Trophoblast cell (in vitro differentiated cells and primary cell): ENCODE results near the gene RNF114.
A peak's percentile ranks its signal among the peaks of the same experiment; 100 is the strongest.

Experiments used
- DNase-seq, 2 donors: peaks; one replicate each; pipeline ENCODE4 v3.0.0-alpha.2; 2016
- H2AFZ ChIP-seq: 2 replicates; pipeline ENCODE4 v1.6.1; 2013; ENCODE audit warnings: low read length, moderate library complexity, mild to moderate bottlenecking; ENCODE audit not compliant: insufficient read depth, poor library complexity
- H2AK5ac ChIP-seq: 2 replicates; pipeline ENCODE4 v1.6.1; 2013; ENCODE audit warnings: mild to moderate bottlenecking, low read length
- H2BK120ac ChIP-seq: 2 replicates; pipeline ENCODE4 v1.6.1; 2013; ENCODE audit warnings: low read length, mild to moderate bottlenecking, moderate library complexity; ENCODE audit not compliant: insufficient read depth, poor library complexity
- H2BK12ac ChIP-seq: 2 replicates; pipeline ENCODE4 v1.6.1; 2013; ENCODE audit warnings: mild to moderate bottlenecking, low read length, moderate library complexity
- H2BK5ac ChIP-seq: 2 replicates; pipeline ENCODE4 v1.6.1; 2013; ENCODE audit warnings: low read length, low read depth, moderate library complexity, mild to moderate bottlenecking; ENCODE audit not compliant: poor library complexity
- H3K14ac ChIP-seq: 2 replicates; pipeline ENCODE4 v1.6.1; 2013; ENCODE audit warnings: mild to moderate bottlenecking, low read length
- H3K18ac ChIP-seq: 2 replicates; pipeline ENCODE4 v1.6.1; 2013; ENCODE audit warnings: mild to moderate bottlenecking, low read length
- H3K23ac ChIP-seq: 2 replicates; pipeline ENCODE4 v1.6.1; 2013; ENCODE audit warnings: low read length
- H3K27ac ChIP-seq: 2 replicates; pipeline ENCODE4 v1.5.1; 2013; ENCODE audit warnings: low read depth, mild to moderate bottlenecking, inconsistent platforms, low read length, moderate library complexity
- H3K27me3 ChIP-seq: 2 replicates; pipeline ENCODE4 v1.6.1; 2013; ENCODE audit warnings: inconsistent platforms, mild to moderate bottlenecking, low read length, moderate library complexity; ENCODE audit not compliant: insufficient read depth
- H3K36me3 ChIP-seq, 2 experiments: 1 replicate in 1 of 2; 2 replicates in 1 of 2; pipeline ENCODE4 v1.6.1; 2013; ENCODE audit warnings: low read length in 2 of 2, mild to moderate bottlenecking in 2 of 2, moderate library complexity in 1 of 2; ENCODE audit not compliant: insufficient read depth in 2 of 2, control insufficient read depth in 1 of 2
- H3K4ac ChIP-seq: 2 replicates; pipeline ENCODE4 v1.6.1; 2013; ENCODE audit warnings: low read depth, mild to moderate bottlenecking, low read length, moderate library complexity
- H3K4me1 ChIP-seq, 2 experiments: 1 replicate in 1 of 2; 2 replicates in 1 of 2; pipeline ENCODE4 v1.6.1; 2013; ENCODE audit warnings: low read length in 2 of 2, mild to moderate bottlenecking in 2 of 2, moderate library complexity in 1 of 2; ENCODE audit not compliant: insufficient read depth in 2 of 2, control insufficient read depth in 1 of 2
- H3K4me2 ChIP-seq: 2 replicates; pipeline ENCODE4 v1.6.1; 2013; ENCODE audit warnings: inconsistent platforms, mild to moderate bottlenecking, low read length, moderate library complexity
- H3K4me3 ChIP-seq: 2 replicates; pipeline ENCODE4 v1.5.1; 2013; ENCODE audit warnings: mild to moderate bottlenecking, low read depth, low read length, inconsistent platforms
- H3K79me1 ChIP-seq: one replicate; pipeline ENCODE4 v1.6.1; 2013; ENCODE audit warnings: low read length
- H3K79me2 ChIP-seq: 2 replicates; pipeline ENCODE4 v1.6.1; 2013; ENCODE audit warnings: low read length, mild to moderate bottlenecking; ENCODE audit not compliant: control insufficient read depth, insufficient read depth, poor library complexity
- H3K9ac ChIP-seq: 2 replicates; pipeline ENCODE4 v1.6.1; 2013; ENCODE audit warnings: mild to moderate bottlenecking, low read length
- H3K9me3 ChIP-seq: 2 replicates; pipeline ENCODE4 v1.6.1; 2013; ENCODE audit warnings: low read depth, mild to moderate bottlenecking, control low read depth, inconsistent platforms, low read length; ENCODE audit not compliant: insufficient read depth
- H4K12ac ChIP-seq: 2 replicates; pipeline ENCODE4 v1.6.1; 2013; ENCODE audit warnings: low read depth, mild to moderate bottlenecking, low read length, moderate library complexity
- H4K8ac ChIP-seq: 2 replicates; pipeline ENCODE4 v1.6.1; 2013; ENCODE audit warnings: low read depth, mild to moderate bottlenecking, low read length, moderate library complexity
- H4K91ac ChIP-seq: one replicate; pipeline ENCODE4 v1.6.1; 2013; ENCODE audit warnings: low read depth, mild to moderate bottlenecking, low read length, moderate library complexity
- WGBS: extraction: QIAGEN DNeasy Blood & Tissue Kit; methylation state at CpG from one replicate; pipeline ENCODE4 v1.1.7; 2013; ENCODE audit warnings: missing lambda C conversion rate; ENCODE audit not compliant: insufficient read length, insufficient coverage; ENCODE audit errors: extremely low coverage; 5-methylcytosine and 5-hydroxymethylcytosine counted together

Gene RNF114

GRCh38 chr20:49910340-49910706 is 25.9 kb upstream of the RNF114 start:
- Histone ChIP-seq H3K14ac (no peak overlapping the region), H3K36me3 (peaks cover 37 to 39% of the 10 kb centered on the region in 2 experiments), H3K79me1 (peaks cover 4% of the 10 kb centered on the region), H4K91ac (no peak overlapping the region), H3K9me3 (no peaks in the 10 kb centered on the region), H3K23ac (no peak overlapping the region), H2BK120ac (no peak overlapping the region), H3K79me2 (peaks cover 6% of the 10 kb centered on the region), H4K12ac (no peak overlapping the region), H3K18ac (no peak overlapping the region), H3K27me3 (no peaks in the 10 kb centered on the region), H3K4ac (no peak overlapping the region), H3K9ac (no peak overlapping the region), H3K4me3 (no peak overlapping the region), H4K8ac (no peak overlapping the region), H2BK5ac (no peak overlapping the region), H3K27ac (no peak overlapping the region), H3K4me1 (peaks cover 4 to 9% of the 10 kb centered on the region in 2 experiments), H2BK12ac (no peak overlapping the region), H2AFZ (no peak overlapping the region), H2AK5ac (no peak overlapping the region), H3K4me2 (no peak overlapping the region)
- no peak for DNase-seq
- no CpG with 5 or more reads among the region's 4 CpGs for WGBS

GRCh38 chr20:49913399-49914047 is 22.7 kb upstream of the RNF114 start:
- Histone ChIP-seq H2BK5ac (no peak overlapping the region), H3K9me3 (no peaks in the 10 kb centered on the region), H3K79me2 (peaks cover 8% of the 10 kb centered on the region), H3K4me1 (peaks cover 6 to 9% of the 10 kb centered on the region in 2 experiments), H4K91ac (no peak overlapping the region), H3K4ac (peak overlapping the region; percentile 52), H3K36me3 (peaks cover 10 to 11% of the 10 kb centered on the region in 2 experiments), H3K27ac (no peak overlapping the region), H3K14ac (no peak overlapping the region), H3K23ac (no peak overlapping the region), H4K12ac (no peak overlapping the region), H3K18ac (no peak overlapping the region), H3K4me2 (no peak overlapping the region), H3K9ac (no peak overlapping the region), H3K4me3 (no peak overlapping the region), H2AFZ (no peak overlapping the region), H2BK120ac (no peak overlapping the region), H2BK12ac (no peak overlapping the region), H3K79me1 (peaks cover 7% of the 10 kb centered on the region), H3K27me3 (no peaks in the 10 kb centered on the region), H2AK5ac (no peak overlapping the region), H4K8ac (no peak overlapping the region)
- WGBS: no CpG with 5 or more reads among the region's 16 CpGs
- DNase-seq: no peak

GRCh38 chr20:49914310-49915117 is 21.7 kb upstream of the RNF114 start:
- H3K36me3 ChIP-seq: peaks cover 6 to 10% of the 10 kb centered on the region in 2 experiments
- peak overlapping the region; percentile 68 for H4K12ac ChIP-seq
- H3K27ac ChIP-seq: no peak overlapping the region
- H2BK120ac ChIP-seq: peak overlapping the region; percentile 100
- H4K8ac ChIP-seq: peak overlapping the region; percentile 99
- peak overlapping the region; percentile 20 for H2BK5ac ChIP-seq
- no peaks in the 10 kb centered on the region for H3K27me3 ChIP-seq
- peak; percentile 25 to 33 for DNase-seq
- peak overlapping the region; percentile 37 for H3K4ac ChIP-seq
- WGBS: no CpG with 5 or more reads among the region's 19 CpGs
- peak overlapping the region; percentile 33 for H3K14ac ChIP-seq
- H2AK5ac ChIP-seq: peak overlapping the region; percentile 13
- peak overlapping the region; percentile 91 for H3K18ac ChIP-seq
- H3K9me3 ChIP-seq: no peaks in the 10 kb centered on the region
- peaks cover 7% of the 10 kb centered on the region for H3K79me1 ChIP-seq
- H3K23ac ChIP-seq: no peak overlapping the region
- H3K9ac ChIP-seq: peak overlapping the region; percentile 74
- H2AFZ ChIP-seq: peak overlapping the region; percentile 98
- no peak overlapping the region for H2BK12ac ChIP-seq
- peaks cover 6 to 9% of the 10 kb centered on the region in 2 experiments for H3K4me1 ChIP-seq
- peak overlapping the region; percentile 64 for H3K4me2 ChIP-seq
- peak overlapping the region; percentile 99 for H4K91ac ChIP-seq
- peaks cover 8% of the 10 kb centered on the region for H3K79me2 ChIP-seq
- peak overlapping the region; percentile 92 for H3K4me3 ChIP-seq

- no peak overlapping the region for H2BK12ac ChIP-seq
- peak overlapping the region; percentile 13 for H2AK5ac ChIP-seq
- H3K18ac ChIP-seq: peak overlapping the region; percentile 91
- H2BK5ac ChIP-seq: peak overlapping the region; percentile 20
- DNase-seq: no peak
- H3K4me1 ChIP-seq: peaks cover 6 to 9% of the 10 kb centered on the region in 2 experiments
- no peak overlapping the region for H3K23ac ChIP-seq
- peak overlapping the region; percentile 92 for H3K4me3 ChIP-seq
- peak overlapping the region; percentile 64 for H3K4me2 ChIP-seq
- peak overlapping the region; percentile 68 for H4K12ac ChIP-seq
- H4K8ac ChIP-seq: peak overlapping the region; percentile 99
- peak overlapping the region; percentile 37 for H3K4ac ChIP-seq
- no CpG with 5 or more reads among the region's 23 CpGs for WGBS
- peaks cover 1 to 5% of the 10 kb centered on the region in 2 experiments for H3K36me3 ChIP-seq
- H3K14ac ChIP-seq: peak overlapping the region; percentile 33
- H3K79me2 ChIP-seq: peaks cover 8% of the 10 kb centered on the region
- peak overlapping the region; percentile 74 for H3K9ac ChIP-seq
- H2AFZ ChIP-seq: peak overlapping the region; percentile 98
- H3K79me1 ChIP-seq: peaks cover 7% of the 10 kb centered on the region
- peak overlapping the region; percentile 100 for H2BK120ac ChIP-seq
- H3K27me3 ChIP-seq: no peaks in the 10 kb centered on the region
- H3K27ac ChIP-seq: no peak overlapping the region
- H3K9me3 ChIP-seq: no peaks in the 10 kb centered on the region
- peak overlapping the region; percentile 99 for H4K91ac ChIP-seq
These were observed 21.1 kb upstream of the RNF114 start for GRCh38 chr20:49915118-49915379.
